RCC 7860 (cell line): ENCODE results near the gene RIOX2.
"Not testable (repeated sequence)": the region's sequence is repeated elsewhere in the genome, so short reads cannot be mapped to it uniquely, and the experiment has no call there.

Experiments used
- DNase-seq: peaks from one replicate; pipeline ENCODE4 v3.0.0-alpha.2; 2015; ENCODE audit warnings: low spot score
- FAIRE-seq: peaks from 2 replicates; lab custom pipeline; 2012; peaks lifted over from hg19 to GRCh38; lab: Jason Lieb, UNC

The RIOX2 gene

DNA sequence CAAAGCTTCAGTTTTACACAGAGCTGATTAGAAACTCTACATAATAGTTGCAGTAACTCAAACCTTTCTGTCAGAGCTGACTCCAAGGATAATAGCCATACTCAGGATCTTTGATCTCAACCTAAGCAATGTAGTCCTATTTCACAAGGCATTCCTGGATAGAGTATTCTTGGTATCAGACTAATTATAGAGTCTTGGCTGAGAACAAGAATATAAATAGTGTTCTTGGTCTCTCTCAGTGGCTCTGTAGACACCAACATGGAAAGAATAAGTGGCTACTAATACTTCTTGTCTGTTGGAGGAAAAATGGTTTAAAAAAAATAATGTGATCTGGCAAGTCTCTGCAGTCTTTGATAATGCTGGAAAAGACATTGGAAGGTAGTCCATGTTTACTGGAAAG, 55.7 kb downstream of the RIOX2 start:
- DNase-seq (no peak), FAIRE-seq (no peak)

DNA sequence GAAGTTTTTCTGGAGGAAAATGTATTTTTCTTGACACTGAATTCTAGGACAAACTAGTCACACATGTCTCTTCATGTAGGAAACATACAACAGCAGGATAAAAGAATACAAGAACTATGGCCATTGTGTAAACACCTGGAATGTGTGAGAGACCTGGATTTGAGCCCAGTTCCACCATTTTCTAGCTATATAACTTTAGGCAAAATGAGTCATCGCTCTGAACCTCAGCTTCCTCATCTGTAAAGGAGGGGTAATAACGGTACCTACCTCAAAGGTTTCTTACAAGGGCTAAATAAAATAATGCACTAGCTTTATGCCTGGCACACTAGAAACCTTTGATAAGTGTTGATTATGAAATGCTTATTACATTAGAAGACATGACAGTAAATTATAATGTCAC, 57.8 kb downstream of the RIOX2 start:
- no peak for FAIRE-seq

DNA sequence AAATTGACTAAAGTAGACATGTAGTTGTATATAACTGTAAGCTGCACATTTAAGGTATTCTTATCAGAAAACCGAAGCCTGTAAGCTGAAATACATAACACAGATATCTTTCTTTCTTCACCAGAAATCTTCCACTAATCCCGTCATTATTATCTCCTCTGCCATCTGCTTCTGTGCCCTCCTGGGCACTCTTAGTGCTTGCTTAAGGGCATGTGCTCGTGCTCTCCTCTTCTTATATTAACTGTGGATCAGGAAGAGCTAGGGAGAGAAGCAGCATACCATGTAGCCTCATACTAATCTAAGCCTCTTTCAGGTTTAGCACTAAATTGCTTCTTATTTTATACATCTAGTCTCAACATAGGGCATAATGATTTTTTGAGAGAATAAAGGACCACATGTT, 60.8 kb downstream of the RIOX2 start:
- FAIRE-seq (no peak), DNase-seq (no peak)

More for the DNA sequence above, 57.8 kb downstream of the RIOX2 start:
- no peak for DNase-seq

DNA sequence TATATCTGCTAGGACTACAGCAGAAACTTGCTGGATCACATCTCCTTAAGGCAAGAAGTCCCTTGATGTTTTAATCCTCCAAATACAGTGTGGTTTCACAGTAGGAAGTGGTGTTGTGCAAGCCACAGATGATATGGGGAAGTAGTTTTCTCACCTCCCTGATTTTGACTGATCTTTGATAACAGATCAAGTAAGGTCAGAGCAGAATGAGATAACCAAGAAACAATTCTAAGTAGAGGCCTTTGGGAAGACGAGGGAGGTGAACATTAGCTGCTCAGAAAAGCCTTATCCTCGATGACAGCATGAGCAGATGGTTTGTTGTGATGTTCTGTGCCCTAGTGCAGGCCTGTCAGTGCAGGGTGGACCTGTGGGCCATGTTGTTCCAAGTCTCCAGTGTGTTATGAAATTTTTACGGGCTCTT, 61.3 kb downstream of the RIOX2 start:
- FAIRE-seq = no peak
- no peak for DNase-seq

DNA sequence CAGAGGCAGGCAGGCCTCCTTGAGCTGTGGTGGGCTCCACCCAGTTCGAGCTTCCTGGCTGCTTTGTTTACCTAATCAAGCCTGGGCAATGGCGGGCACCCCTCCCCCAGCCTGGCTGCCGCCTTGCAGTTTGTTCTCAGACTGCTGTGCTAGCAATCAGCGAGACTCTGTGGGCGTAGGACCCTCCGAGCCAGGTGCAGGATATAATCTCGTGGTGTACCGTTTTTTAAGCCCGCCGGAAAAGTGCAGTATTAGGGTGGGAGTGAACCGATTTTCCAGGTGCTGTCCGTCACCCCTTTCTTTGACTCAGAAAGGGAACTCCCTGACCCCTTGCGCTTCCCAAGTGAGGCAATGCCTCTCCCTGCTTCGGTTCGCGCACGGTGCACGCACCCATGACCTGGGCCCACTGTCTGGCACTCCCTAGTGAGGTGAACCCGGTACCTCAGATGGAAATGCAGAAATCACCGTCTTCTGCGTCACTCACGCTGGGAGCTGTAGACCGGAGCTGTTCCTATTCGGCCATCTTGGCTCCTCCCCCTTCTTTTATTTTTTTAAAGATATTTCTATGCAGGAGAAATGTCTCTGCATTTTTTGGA, 61.9 kb downstream of the RIOX2 start:
- not testable (repeated sequence) for DNase-seq, FAIRE-seq

DNA sequence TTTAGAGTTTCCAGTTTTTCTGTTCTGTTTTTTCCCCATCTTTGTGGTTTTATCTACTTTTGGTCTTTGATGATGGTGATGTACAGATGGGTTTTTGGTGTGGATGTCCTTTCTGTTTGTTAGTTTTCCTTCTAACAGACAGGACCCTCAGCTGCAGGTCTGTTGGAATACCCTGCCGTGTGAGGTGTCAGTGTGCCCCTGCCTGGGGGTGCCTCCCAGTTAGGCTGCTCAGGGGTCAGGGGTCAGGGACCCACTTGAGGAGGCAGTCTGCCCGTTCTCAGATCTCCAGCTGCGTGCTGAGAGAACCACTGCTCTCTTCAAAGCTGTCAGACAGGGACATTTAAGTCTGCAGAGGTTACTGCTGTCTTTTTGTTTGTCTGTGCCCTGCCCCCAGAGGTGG, 62.4 kb downstream of the RIOX2 start:
- not testable (repeated sequence) for FAIRE-seq, DNase-seq

DNA sequence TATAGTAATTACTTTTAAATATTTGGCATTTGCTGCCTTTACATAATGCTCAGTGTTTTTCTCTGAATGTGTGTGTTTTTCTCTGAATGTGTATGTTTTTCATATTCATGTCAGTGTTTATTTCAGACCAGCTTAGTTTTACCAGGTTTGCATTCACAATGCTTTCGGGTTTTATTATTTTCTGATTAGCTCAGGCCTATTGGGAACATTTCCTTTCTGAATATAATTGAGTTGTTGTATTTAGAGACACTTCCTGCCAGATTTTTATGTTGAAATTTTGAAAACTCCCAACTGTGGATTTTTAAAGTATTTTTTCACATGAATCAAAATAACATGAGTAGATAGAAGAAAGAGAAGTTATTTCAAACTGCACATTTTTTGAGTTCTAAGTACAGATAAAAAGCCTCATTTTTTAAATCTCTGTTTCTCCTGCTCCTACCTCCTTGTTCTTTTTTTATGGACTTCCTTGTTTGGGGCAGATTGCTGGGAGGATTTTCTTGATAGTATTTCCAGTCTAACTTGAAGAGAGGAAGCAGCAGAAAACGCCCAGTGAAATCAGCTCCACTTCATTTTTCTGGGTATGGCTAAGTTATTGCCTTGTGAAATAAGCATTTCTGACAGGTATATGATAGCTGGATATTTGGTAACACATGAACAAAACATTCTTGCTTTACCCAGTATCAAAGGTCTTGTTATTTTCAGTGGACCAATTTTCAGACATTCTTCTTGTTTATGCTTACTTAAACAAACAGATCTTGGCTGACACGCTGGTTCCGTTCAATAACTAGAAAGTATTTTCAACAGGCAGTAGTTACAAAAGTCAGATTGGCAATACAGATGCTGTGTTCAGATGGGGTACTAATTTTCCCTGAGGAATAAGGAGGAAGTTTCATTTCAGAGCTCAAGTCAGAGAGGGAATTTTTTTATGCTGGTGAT, 70.7 kb downstream of the RIOX2 start:
- DNase-seq (no peak), FAIRE-seq (no peak)

DNA sequence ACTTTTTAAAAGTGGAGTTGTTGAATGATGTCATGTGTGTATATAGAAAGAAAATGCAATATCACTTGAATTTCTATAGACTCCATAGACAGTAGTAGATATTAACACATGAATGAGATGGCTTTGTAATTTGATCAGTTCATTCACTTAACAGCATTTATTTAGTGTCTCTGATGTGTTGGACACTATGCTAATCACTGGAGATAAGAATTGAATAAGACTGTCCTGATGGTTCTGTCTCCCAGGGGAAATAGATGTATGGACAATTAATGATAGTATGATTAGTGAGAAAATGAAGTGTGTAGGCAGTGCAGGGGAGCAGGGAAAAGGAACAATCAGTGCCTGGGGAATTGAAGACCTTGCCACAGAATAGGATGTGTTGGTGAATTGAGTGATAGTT, 72.9 kb downstream of the RIOX2 start:
- DNase-seq = no peak
- FAIRE-seq = no peak

DNA sequence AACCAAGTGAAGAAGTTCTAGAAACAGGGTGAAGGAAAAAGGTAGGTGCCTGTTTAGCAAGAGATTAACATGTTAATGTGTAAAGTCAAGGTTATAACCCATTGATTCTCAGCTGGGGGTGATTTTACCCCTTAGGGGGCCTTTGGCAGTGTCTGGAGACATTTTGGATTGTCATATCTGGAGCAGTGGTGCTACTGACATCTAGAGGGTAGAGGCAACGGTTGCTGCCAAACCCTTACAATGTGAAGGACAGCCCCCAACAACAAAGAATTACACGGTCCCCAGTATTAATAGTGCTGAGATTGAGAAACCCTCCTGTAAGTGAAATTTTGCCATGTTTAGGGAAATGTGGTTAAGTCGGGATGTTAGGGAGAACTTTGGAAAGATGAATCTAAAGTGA, 75.7 kb downstream of the RIOX2 start:
- FAIRE-seq (no peak), DNase-seq (no peak)

DNA sequence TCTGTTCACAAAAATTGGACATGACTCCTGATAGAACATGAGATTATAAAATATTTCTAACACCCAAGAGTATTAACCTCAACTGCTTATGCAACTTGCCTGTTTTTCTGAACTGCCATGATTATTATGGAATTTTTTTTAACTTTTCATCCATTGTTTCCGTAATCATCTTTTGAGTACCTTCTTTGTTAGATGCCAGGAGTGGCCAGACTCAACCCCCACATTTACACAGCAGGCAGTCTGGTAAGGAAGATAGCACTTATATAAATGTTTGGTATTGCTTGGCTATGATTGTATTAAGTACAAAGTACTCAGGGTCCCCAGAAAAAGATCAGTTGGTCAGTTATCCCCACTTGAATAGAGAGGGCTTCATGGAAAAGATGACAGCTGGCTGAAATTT, 76.1 kb downstream of the RIOX2 start:
- DNase-seq = no peak
- no peak for FAIRE-seq

DNA sequence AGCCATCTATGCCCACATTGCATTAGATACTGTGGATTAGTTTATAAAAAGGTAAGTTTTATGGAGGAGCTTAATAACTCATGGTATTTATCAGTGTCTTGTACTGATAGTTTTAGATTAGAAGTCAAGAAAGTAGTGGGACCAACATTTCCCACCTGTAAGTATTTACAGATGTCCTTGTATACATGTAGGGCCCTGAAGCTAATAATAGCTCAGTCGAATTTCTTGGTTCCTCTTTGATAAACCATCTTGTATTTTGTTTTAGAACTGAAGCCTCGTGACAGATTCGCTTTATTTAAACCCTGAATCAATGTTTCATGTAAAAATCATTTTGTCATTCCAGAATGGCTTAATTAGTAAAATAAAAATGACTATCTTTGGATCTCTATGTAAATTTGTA, 77.0 kb downstream of the RIOX2 start:
- FAIRE-seq (no peak), DNase-seq (no peak)

DNA sequence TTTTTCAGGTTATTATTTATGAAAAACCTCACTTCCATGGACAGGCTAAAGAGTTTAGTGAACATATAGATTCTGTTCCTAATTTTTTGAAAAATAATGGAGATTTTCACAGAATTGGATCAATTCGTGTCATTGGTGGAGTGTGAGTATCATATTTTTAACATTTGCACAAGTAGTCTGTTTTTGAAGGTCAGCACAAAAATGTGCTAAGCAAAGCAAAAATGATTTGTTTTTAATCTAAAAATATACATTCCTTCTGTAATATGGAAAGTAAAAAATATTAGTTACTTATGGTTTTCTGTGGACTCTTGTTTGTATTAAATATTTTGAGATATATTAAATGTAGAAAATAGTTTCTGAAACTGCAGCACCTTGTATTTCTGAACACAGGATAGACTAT, 79.4 kb downstream of the RIOX2 start:
- FAIRE-seq = no peak
- DNase-seq = no peak
